Measurements from ENCODE around the gene ACOX2.
A peak's percentile ranks its signal among the peaks of the same experiment; 100 is the strongest.

ACOX2 gene

DNA sequence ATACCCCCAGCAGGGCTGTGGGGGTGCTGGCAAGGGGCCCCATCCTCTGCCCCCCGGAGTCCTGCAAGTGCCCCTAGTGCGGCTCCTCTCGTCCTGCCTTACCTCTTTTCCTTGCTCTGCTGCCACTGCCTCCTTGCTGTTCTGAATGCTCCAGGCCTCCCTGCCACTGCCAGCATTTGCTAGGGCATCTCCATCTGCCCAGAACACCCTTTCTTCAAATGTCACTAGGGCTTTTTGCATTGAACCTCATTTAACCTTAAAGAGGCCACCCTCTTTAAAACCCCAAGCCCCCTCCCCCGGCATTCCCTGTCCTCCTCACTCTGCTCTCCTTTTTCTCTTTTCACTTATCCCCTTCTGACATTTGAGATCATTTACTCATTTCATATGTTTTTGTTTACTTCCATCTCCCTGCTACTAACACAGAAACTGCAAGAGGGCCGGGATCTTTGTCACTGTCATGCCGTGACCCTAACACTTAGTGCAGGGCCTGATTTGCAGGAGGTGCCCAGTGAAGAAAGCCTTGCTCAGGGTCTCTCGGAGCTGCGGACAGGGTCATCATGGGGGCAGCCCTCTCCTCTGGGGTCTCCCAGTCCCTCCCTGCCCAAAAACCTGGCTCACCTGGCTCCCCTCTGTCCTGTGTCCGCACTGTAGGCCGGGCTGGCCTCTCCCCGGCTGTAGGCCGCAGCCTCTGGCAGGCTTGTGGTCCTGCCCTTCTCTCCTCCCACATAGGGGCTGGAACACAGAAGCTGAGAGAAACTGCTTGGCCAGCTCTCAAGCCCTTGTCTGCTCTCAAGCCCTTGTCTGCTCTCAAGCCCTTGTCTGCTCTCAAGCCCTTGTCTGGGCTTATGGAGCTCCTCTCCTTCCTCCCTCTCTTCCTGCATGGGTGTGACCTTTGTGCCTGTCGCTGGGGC is at the start of gene ACOX2:
Gene ACOX2 (minus strand): TSS at position 690 of the 911 bp plus-strand sequence. CDS start 2,084 bp downstream, outside the sequence.
- H3K4me3 ChIP-seq (ENCODE audit: low read depth, low read length): peak within 1 kb of the TSS; percentile 54
- TF ChIP-seq, protein P1, sequence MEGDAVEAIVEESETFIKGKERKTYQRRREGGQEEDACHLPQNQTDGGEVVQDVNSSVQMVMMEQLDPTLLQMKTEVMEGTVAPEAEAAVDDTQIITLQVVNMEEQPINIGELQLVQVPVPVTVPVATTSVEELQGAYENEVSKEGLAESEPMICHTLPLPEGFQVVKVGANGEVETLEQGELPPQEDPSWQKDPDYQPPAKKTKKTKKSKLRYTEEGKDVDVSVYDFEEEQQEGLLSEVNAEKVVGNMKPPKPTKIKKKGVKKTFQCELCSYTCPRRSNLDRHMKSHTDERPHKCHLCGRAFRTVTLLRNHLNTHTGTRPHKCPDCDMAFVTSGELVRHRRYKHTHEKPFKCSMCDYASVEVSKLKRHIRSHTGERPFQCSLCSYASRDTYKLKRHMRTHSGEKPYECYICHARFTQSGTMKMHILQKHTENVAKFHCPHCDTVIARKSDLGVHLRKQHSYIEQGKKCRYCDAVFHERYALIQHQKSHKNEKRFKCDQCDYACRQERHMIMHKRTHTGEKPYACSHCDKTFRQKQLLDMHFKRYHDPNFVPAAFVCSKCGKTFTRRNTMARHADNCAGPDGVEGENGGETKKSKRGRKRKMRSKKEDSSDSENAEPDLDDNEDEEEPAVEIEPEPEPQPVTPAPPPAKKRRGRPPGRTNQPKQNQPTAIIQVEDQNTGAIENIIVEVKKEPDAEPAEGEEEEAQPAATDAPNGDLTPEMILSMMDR (IDR thresholded peaks at IDR 0.05; ENCODE audit: low read depth, low read length): no peak

DNA sequence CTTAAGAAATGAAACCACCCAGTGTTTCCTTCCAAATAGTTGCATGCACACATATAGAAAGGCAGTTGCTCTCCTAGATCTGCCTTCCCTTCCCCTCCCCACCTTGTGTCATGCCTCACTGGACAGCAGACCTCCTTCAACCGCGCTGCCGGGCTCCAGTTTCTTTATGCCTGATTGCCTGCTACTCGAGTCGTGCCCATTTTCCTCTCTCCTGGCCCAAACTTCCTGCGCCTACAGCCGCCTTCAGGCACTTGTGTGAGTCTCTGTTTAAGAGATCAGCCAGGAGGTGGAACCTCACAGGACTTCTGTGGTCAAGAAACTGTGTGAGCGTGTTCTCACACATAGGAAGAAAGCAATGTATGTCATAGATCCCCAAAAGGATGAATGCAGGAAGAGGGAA is 49.0 kb upstream of the ACOX2 start:
- H3K4me3 ChIP-seq (ENCODE audit: low read depth, low read length): no peak overlapping the region; the same call in 1 of the 2 replicates
- TF ChIP-seq, protein P1 (IDR thresholded peaks at IDR 0.05; ENCODE audit: low read depth, low read length): no peak

DNA sequence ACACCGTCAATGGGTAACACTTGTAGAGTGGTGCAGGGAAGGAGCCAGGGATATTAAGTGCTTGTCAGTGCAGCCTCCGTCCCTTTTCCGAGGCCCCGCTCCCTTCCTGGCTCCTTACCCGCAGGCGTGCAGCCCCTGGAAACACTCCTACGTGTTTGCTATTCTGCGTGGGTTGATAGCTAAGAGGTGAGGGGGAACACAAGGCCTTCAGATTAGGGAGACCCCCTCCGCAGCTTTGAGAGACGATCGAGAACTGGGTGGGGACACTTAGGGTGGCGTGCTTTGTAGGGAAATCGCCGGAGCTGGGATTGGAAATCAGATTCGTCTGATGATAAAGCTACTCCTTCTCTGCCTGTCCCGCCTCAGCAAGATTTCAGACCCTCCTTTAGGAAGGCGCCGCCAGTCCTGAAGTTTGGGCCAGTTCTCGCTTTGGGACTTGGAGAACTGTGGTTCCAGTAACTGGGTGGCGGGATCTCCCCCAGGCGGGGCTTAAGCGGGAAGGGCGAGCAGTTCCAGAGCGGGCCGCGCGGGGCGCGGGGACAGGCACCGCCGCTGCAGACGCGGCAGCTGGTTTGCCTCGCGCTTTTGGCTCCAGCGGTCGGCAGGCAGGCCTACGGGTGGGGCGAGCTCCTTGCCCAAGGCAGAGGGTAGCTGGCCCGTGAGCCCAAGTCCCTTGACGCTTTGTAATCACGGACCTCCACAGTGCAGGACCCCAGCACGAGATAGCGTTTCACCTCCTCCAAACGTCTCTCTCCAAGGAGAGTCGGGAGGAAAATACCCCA is 48.2 kb upstream of the ACOX2 start:
- H3K4me3 ChIP-seq (ENCODE audit: low read depth, low read length): peak overlapping the region; percentile 73
- TF ChIP-seq, protein P1 (IDR thresholded peaks at IDR 0.05; ENCODE audit: low read depth, low read length): peak; percentile 92

DNA sequence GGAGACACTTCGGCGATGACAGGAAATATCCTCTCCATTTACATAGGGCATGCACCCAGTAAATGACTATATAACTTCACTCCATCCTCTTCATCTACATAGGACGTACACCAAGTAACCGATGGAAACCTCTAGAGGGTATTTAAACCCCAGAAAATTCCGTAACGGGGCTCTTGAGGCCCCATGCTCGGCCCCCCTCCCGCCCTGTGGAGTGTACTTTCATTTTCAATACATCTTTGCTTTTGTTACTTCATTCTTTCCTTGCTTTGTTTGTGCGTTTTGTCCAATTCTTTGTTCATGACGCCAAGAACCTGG is 47.7 kb upstream of the ACOX2 start:
- TF ChIP-seq, protein P1 (IDR thresholded peaks at IDR 0.05; ENCODE audit: low read depth, low read length): no peak
- peak overlapping the region; percentile 73 for H3K4me3 ChIP-seq (ENCODE audit: low read depth, low read length)

DNA sequence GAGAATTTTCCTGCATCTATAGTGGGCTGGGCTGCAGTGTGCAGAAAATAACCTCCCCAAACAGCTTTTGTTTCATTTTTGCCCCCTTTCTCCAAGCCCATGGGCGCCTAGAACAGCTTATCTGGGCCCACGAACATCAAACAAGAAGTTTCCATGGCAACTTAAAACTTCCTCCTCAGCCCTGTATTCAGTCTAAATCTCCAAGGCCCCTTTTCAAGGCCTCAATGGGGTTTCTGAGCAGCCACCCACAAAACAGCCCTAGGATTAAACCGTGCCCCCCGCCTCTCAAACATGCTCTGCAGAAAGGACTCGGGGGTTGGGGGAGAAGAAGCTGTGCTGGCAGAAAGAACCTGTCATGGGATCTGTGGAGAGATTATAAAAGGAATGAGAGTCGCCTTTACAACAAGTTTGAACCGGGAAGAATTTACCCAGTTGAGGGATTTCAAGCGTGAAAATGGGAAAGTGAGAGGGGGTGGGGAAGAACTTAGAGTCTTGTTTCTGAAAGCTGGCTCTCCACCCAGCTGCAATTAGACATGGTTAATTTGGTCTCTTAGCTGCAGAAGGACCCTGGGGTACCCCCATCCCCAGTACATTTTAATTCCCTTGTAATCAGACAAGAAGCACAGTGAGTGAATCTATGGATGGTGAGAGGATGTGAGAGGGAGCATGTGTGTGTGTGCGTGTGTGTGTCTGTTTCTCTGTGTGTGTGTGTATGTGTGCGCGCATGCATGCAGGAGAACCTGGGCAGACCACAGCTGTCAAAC is 44.5 kb upstream of the ACOX2 start:
- no peak overlapping the region for H3K4me3 ChIP-seq (ENCODE audit: low read depth, low read length)
- TF ChIP-seq, protein P1 (IDR thresholded peaks at IDR 0.05; ENCODE audit: low read depth, low read length): no peak

DNA sequence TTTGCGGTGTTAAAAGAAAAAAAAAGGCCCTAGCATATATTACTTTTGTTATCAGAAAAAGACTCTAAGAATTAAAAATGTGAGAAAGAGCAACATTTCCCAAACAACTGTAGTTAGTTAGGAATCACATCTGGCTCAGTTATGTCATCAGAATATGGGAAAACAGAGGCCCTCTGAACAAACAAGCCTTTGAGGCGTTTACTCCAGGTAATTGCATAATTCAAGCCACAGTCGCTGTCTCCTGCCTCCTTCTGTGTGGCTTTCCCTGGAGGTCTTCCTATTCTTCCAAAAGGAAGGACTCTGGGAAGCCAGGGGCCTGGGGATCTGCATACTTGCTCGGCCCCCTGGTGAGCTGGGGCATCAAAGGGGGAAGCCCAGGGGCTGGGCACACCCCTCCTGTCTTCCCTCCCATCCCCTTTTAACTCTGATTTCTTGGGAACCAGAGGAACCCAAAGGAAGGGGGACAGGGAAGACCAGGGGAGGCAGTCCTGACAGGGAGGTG is 43.9 kb upstream of the ACOX2 start:
- TF ChIP-seq, protein P1 (IDR thresholded peaks at IDR 0.05; ENCODE audit: low read depth, low read length): no peak

More for the DNA sequence above, 43.9 kb upstream of the ACOX2 start:
- H3K4me3 ChIP-seq (ENCODE audit: low read depth, low read length): no peak overlapping the region

Data from WI38 (cell line).